ENCODE data around the gene ASIC4. TPM values are rescaled to one million over a fixed set of nuclear protein-coding genes. Genes with fewer than 3 reads are reported as not detected.

ASIC4 gene
- total and polyA plus RNA-seq, 2 of the 4 experiments (the other 2 are of a cell fraction), result 0.10 TPM; not detected in 1

DNA sequence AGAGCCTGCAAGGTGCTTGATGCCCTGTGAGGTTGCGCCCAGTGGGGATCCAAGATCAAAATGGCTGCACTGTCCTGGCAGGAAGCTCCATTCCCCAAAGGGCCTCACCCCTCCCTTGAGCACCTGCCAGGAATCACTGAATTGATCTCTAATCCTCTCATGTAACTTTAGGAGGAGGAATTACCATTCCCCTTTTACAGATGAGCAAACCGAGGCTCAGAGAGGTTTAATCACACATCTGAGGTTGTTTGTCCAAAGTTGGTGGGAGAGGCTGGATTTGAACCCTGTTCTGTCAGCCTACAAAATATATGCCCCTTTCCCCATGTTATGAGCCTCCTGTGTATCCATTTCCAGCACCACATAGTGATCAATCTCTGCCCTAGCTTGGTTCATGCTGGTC lies 10.5 kb downstream of the ASIC4 start:
- Histone ChIP-seq H3K4me2 (ENCODE audit: low read depth, low read length) (no peak overlapping the region), H3K14ac (replicated peaks; ENCODE audit: low read depth, low read length) (no peak overlapping the region), H3K27me3 (ENCODE audit: control insufficient read depth, insufficient read depth, low read length) (peaks cover 44% of the 10 kb centered on the region), H3K9ac (ENCODE audit: low read depth, low read length) (no peak overlapping the region), H2BK15ac (ENCODE audit: low read depth, low read length) (no peak overlapping the region), H3K4me3 (ENCODE audit: insufficient read depth, low read depth, low read length) (no peak overlapping the region), H2AFZ (replicated peaks; ENCODE audit: low read length, poor library complexity) (no peak overlapping the region), H2AK5ac (ENCODE audit: low read depth, low read length) (no peak overlapping the region), H3K27ac (ENCODE audit: insufficient read depth, low read length) (no peak overlapping the region), H3K18ac (ENCODE audit: low read depth, low read length) (no peak overlapping the region), H3K36me3 (ENCODE audit: control insufficient read depth, insufficient read depth, low read length) (no peaks in the 10 kb centered on the region), H3K23ac (ENCODE audit: low read depth, low read length) (no peak overlapping the region), H3K9me1 (ENCODE audit: insufficient read depth, low read length) (no peaks in the 10 kb centered on the region), H3K9me3 (ENCODE audit: control insufficient read depth, insufficient read depth, low read length) (no peaks in the 10 kb centered on the region), H3K4me1 (ENCODE audit: control insufficient read depth, insufficient read depth, low read length) (peaks cover 16% of the 10 kb centered on the region), H2BK20ac (ENCODE audit: low read depth, low read length) (no peak overlapping the region), H3K4ac (ENCODE audit: low read depth, low read length) (no peak overlapping the region), H2BK120ac (ENCODE audit: low read depth, low read length) (no peak overlapping the region), H4K91ac (ENCODE audit: insufficient read depth, low read depth, low read length) (no peak overlapping the region), H2AK9ac (replicated peaks; ENCODE audit: low read depth, low read length, poor library complexity) (no peak overlapping the region), H4K20me1 (ENCODE audit: insufficient read depth, low read length) (no peaks in the 10 kb centered on the region; the same call in 1 of the 2 replicates), H3K56ac (ENCODE audit: extremely low read depth, insufficient read depth, low read length) (no peak overlapping the region), H4K5ac (ENCODE audit: low read depth, low read length) (no peak overlapping the region), H3K79me1 (ENCODE audit: low read depth in 1 of 2, low read length in 2 of 2) (no peaks in the 10 kb centered on the region), H4K8ac (ENCODE audit: low read depth in 2 of 2, low read length in 2 of 2) (no peak overlapping the region), H2BK5ac (ENCODE audit: low read depth, low read length, poor library complexity, severe bottlenecking) (no peak overlapping the region)
- DNase-seq (no peak), ATAC-seq (ENCODE audit: low read depth) (no peak)
- no CpG with 5 or more reads among the region's 2 CpGs for WGBS, 2 experiments (ENCODE audit: extremely low coverage in 2 of 2, insufficient read length in 1 of 2)
- POLR2A ChIA-PET (ENCODE audit: unreplicated experiment), result no interaction called here
- intact Hi-C loops (cut with micrococcal nuclease) (loop anchor here (5.0 kb wide), 1 partner anchor 68 kb away; no protein-coding TSS in a partner anchor), in situ Hi-C loops (cut with MboI; ENCODE audit: low sequenced_read_pairs) (no loop called here), dilution Hi-C loops (cut with HindIII; ENCODE audit: low sequenced_read_pairs, unreplicated experiment) (no loop called here)
- TF ChIP-seq MAFK (IDR thresholded peaks at IDR 0.05; ENCODE audit: low read depth, low read length), result no peak
- no TSS peak for BruUV-seq (replicated peaks)
- CTCF ChIA-PET, result interaction anchor here (2.1 kb wide), 1 partner anchor 122 kb away, joined by 5 read pairs; no protein-coding TSS in a partner anchor
